ENCODE results near the gene KRT84. TPM values are rescaled to one million over a fixed set of nuclear protein-coding genes. Genes with fewer than 3 reads are reported as not detected.

The KRT84 gene
- total RNA-seq, 1 donor from 2014 or later: not detected

- H3K36me3 Mint-ChIP-seq: no peaks in the 10 kb centered on the region
- Histone ChIP-seq H3K79me2 (ENCODE audit: low read depth) (no peaks in the 10 kb centered on the region), H3K27ac (no peak overlapping the region), H4K20me1 (ENCODE audit: low read depth) (no peaks in the 10 kb centered on the region), H3K36me3 (no peaks in the 10 kb centered on the region), H3K4me3 (no peak overlapping the region), H3K4me2 (no peak overlapping the region), H3F3A (ENCODE audit: low read depth) (no peaks in the 10 kb centered on the region), H3K9ac (no peak overlapping the region), H3K4me1 (no peaks in the 10 kb centered on the region), H3K9me3 (ENCODE audit: low read depth) (no peaks in the 10 kb centered on the region), H2AFZ (replicated peaks) (no peak overlapping the region), H3K27me3 (no peaks in the 10 kb centered on the region)
- no peak overlapping the region for H3K27ac Mint-ChIP-seq
- peaks cover 13% of the 10 kb centered on the region for H3K4me1 Mint-ChIP-seq
- H3K27me3 Mint-ChIP-seq (ENCODE audit: insufficient read depth, low read depth): peaks cover 8% of the 10 kb centered on the region
- TF ChIP-seq CTCF (IDR thresholded peaks at IDR 0.05) (no peak), EZH2phosphoT487 (IDR thresholded peaks at IDR 0.05) (no peak), EZH2 (IDR thresholded peaks at IDR 0.05) (no peak)
- H3K4me3 Mint-ChIP-seq: no peak overlapping the region
- no peak for DNase-seq (ENCODE audit: low spot score)
- no peaks in the 10 kb centered on the region for H3K9me3 Mint-ChIP-seq
These were observed 15.6 kb downstream of the KRT84 start for GRCh38 chr12:52369809-52370208.

- no peaks in the 10 kb centered on the region for H3K27me3 ChIP-seq
- peaks cover 11% of the 10 kb centered on the region for H3K27me3 Mint-ChIP-seq (ENCODE audit: insufficient read depth, low read depth)
These were observed 16.2 kb downstream of the KRT84 start for GRCh38 chr12:52369211-52369610.

GRCh38 chr12:52368508-52368907 lies 16.9 kb downstream of the KRT84 start:
- H3K4me1 Mint-ChIP-seq: peaks cover 15% of the 10 kb centered on the region
- TF ChIP-seq EZH2 (IDR thresholded peaks at IDR 0.05) (no peak), CTCF (IDR thresholded peaks at IDR 0.05) (no peak), EZH2phosphoT487 (IDR thresholded peaks at IDR 0.05) (no peak)
- Histone ChIP-seq H3K27me3 (no peaks in the 10 kb centered on the region), H3F3A (ENCODE audit: low read depth) (no peaks in the 10 kb centered on the region), H3K4me3 (no peak overlapping the region), H3K4me2 (no peak overlapping the region), H3K79me2 (ENCODE audit: low read depth) (no peaks in the 10 kb centered on the region), H4K20me1 (ENCODE audit: low read depth) (no peaks in the 10 kb centered on the region), H3K27ac (no peak overlapping the region), H3K9me3 (ENCODE audit: low read depth) (no peaks in the 10 kb centered on the region), H3K9ac (no peak overlapping the region), H3K36me3 (no peaks in the 10 kb centered on the region), H3K4me1 (no peaks in the 10 kb centered on the region), H2AFZ (replicated peaks) (no peak overlapping the region)
- no peak overlapping the region for H3K4me3 Mint-ChIP-seq
- no peaks in the 10 kb centered on the region for H3K9me3 Mint-ChIP-seq
- DNase-seq (ENCODE audit: low spot score): no peak
- no peaks in the 10 kb centered on the region for H3K36me3 Mint-ChIP-seq
- peak overlapping the region; percentile 80 for H3K27ac Mint-ChIP-seq
- H3K27me3 Mint-ChIP-seq (ENCODE audit: insufficient read depth, low read depth): peaks cover 16% of the 10 kb centered on the region

More at GRCh38 chr12:52369211-52369610, 16.2 kb downstream of the KRT84 start:
- Histone ChIP-seq H3K9ac (no peak overlapping the region), H4K20me1 (ENCODE audit: low read depth) (no peaks in the 10 kb centered on the region), H3K36me3 (no peaks in the 10 kb centered on the region), H3F3A (ENCODE audit: low read depth) (no peaks in the 10 kb centered on the region), H3K79me2 (ENCODE audit: low read depth) (no peaks in the 10 kb centered on the region), H3K9me3 (ENCODE audit: low read depth) (no peaks in the 10 kb centered on the region), H3K27ac (no peak overlapping the region), H2AFZ (replicated peaks) (no peak overlapping the region), H3K4me1 (no peaks in the 10 kb centered on the region), H3K4me2 (no peak overlapping the region), H3K4me3 (no peak overlapping the region)
- no peak for DNase-seq (ENCODE audit: low spot score)
- no peak overlapping the region for H3K4me3 Mint-ChIP-seq
- TF ChIP-seq EZH2phosphoT487 (IDR thresholded peaks at IDR 0.05): no peak
- TF ChIP-seq CTCF (IDR thresholded peaks at IDR 0.05): no peak
- no peak for TF ChIP-seq EZH2 (IDR thresholded peaks at IDR 0.05)
- H3K27ac Mint-ChIP-seq: no peak overlapping the region
- peaks cover 15% of the 10 kb centered on the region for H3K4me1 Mint-ChIP-seq
- H3K36me3 Mint-ChIP-seq: no peaks in the 10 kb centered on the region
- no peaks in the 10 kb centered on the region for H3K9me3 Mint-ChIP-seq

Data from neural progenitor cell (in vitro differentiated cells).